ENCODE data around the gene AOAH. TPM values are rescaled to one million over a fixed set of nuclear protein-coding genes. Genes with fewer than 3 reads are reported as not detected.

Gene AOAH
- total and polyA plus RNA-seq, 9 of the 15 experiments (the other 6 are each of a cell fraction or from before 2014, with no cell fraction given): not detected

GRCh38 chr7:36486336-36486735, 238.0 kb downstream of the AOAH start:
- in situ Hi-C loops (cut with MboI): no loop called here
- 2% methylated on average over 4 of the region's 4 CpGs for WGBS (ENCODE audit: insufficient coverage, low coverage, missing lambda C conversion rate)
- H3K9me3 ChIP-seq (replicated peaks; ENCODE audit: control insufficient read depth, insufficient read depth, low read depth, low read length): no peaks in the 10 kb centered on the region

More at GRCh38 chr7:36486336-36486735, 238.0 kb downstream of the AOAH start:
- Histone ChIP-seq H3K79me2 (ENCODE audit: control insufficient read depth, insufficient read depth, low read length) (no peaks in the 10 kb centered on the region), H3K27ac (ENCODE audit: extremely low read depth, low read depth, low read length) (no peak overlapping the region), H3K4me3 (no peak overlapping the region), H3K9me1 (ENCODE audit: control insufficient read depth, insufficient read depth, low read length) (no peaks in the 10 kb centered on the region), H2AFZ (ENCODE audit: low read depth, low read length) (no peak overlapping the region), H3K27me3 (ENCODE audit: control insufficient read depth in 2 of 2, insufficient read depth in 2 of 2, low read length in 2 of 2) (peaks cover 4 to 21% of the 10 kb centered on the region in 2 experiments; a peak in 3 of 5 replicates), H4K20me1 (replicated peaks; ENCODE audit: control insufficient read depth, insufficient read depth, low read length) (no peaks in the 10 kb centered on the region), H3K4me2 (ENCODE audit: insufficient read depth, low read length) (no peak overlapping the region), H3K36me3 (ENCODE audit: control insufficient read depth, insufficient read depth, low read length) (no peaks in the 10 kb centered on the region), H3K4me1 (replicated peaks in 1 of 2; ENCODE audit: control insufficient read depth in 2 of 2, insufficient read depth in 2 of 2, low read length in 2 of 2) (no peaks in the 10 kb centered on the region), H3K9ac (ENCODE audit: insufficient read depth in 1 of 2, low read depth in 2 of 2, low read length in 2 of 2) (no peak overlapping the region)
- FAIRE-seq: no peak
- DNase-seq (ENCODE audit: extremely low read depth in 1 of 4, low spot score in 3 of 4): no peak
- TF ChIP-seq ZBTB34 (CRISPR knock-in tag; IDR thresholded peaks at IDR 0.05) (no peak), SAFB (IDR thresholded peaks at IDR 0.05; ENCODE audit: borderline replicate concordance, low read depth, low read length) (no peak), RBBP5 (IDR thresholded peaks at IDR 0.05; ENCODE audit: borderline replicate concordance, insufficient read depth, low read length, poor library complexity, severe bottlenecking) (no peak), FOXK1 (CRISPR knock-in tag; IDR thresholded peaks at IDR 0.05; ENCODE audit: borderline replicate concordance) (no peak), EGR1 (conservative IDR thresholded peaks at IDR 0.05) (no peak), PTTG1 (tag; IDR thresholded peaks at IDR 0.05; ENCODE audit: low read depth) (no peak), SPI1 (IDR thresholded peaks at IDR 0.05; ENCODE audit: borderline replicate concordance, low read depth, low read length) (no peak), CXXC5 (CRISPR knock-in tag; IDR thresholded peaks at IDR 0.05) (no peak), SNRNP70 (optimal IDR thresholded peaks at IDR 0.05; ENCODE audit: low read depth, low read length) (no peak), ZNF655 (CRISPR knock-in tag; IDR thresholded peaks at IDR 0.05) (no peak), RBM17 (IDR thresholded peaks at IDR 0.05; ENCODE audit: borderline replicate concordance, low read depth, low read length) (no peak), DIDO1 (tag; IDR thresholded peaks at IDR 0.05; ENCODE audit: low read depth) (no peak)
- TF ChIP-seq, protein P1, sequence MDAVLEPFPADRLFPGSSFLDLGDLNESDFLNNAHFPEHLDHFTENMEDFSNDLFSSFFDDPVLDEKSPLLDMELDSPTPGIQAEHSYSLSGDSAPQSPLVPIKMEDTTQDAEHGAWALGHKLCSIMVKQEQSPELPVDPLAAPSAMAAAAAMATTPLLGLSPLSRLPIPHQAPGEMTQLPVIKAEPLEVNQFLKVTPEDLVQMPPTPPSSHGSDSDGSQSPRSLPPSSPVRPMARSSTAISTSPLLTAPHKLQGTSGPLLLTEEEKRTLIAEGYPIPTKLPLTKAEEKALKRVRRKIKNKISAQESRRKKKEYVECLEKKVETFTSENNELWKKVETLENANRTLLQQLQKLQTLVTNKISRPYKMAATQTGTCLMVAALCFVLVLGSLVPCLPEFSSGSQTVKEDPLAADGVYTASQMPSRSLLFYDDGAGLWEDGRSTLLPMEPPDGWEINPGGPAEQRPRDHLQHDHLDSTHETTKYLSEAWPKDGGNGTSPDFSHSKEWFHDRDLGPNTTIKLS (IDR thresholded peaks at IDR 0.05; ENCODE audit: borderline replicate concordance, low read depth): no peak
- TF ChIP-seq, protein P2, sequence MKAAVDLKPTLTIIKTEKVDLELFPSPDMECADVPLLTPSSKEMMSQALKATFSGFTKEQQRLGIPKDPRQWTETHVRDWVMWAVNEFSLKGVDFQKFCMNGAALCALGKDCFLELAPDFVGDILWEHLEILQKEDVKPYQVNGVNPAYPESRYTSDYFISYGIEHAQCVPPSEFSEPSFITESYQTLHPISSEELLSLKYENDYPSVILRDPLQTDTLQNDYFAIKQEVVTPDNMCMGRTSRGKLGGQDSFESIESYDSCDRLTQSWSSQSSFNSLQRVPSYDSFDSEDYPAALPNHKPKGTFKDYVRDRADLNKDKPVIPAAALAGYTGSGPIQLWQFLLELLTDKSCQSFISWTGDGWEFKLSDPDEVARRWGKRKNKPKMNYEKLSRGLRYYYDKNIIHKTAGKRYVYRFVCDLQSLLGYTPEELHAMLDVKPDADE (conservative IDR thresholded peaks at IDR 0.05; ENCODE audit: control insufficient read depth, low read depth, low read length): no peak
- TF ChIP-seq, protein P3, sequence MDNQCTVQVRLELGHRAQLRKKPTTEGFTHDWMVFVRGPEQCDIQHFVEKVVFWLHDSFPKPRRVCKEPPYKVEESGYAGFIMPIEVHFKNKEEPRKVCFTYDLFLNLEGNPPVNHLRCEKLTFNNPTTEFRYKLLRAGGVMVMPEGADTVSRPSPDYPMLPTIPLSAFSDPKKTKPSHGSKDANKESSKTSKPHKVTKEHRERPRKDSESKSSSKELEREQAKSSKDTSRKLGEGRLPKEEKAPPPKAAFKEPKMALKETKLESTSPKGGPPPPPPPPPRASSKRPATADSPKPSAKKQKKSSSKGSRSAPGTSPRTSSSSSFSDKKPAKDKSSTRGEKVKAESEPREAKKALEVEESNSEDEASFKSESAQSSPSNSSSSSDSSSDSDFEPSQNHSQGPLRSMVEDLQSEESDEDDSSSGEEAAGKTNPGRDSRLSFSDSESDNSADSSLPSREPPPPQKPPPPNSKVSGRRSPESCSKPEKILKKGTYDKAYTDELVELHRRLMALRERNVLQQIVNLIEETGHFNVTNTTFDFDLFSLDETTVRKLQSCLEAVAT (IDR thresholded peaks at IDR 0.05): no peak
- intact Hi-C loops (cut with micrococcal nuclease): loop anchor here (2.0 to 5.0 kb wide), 5 partner anchors 184 to 711 kb away; no protein-coding TSS in a partner anchor
- ChIA-PET POLR2A (interaction anchor here (1.5 kb wide), 1 partner anchor 12 kb away, joined by 3 read pairs; no protein-coding TSS in a partner anchor), CTCF (ENCODE audit: low intra/inter-chr PET ratio) (no interaction called here)
- no peak for ATAC-seq
- no TSS peak for BruUV-seq (replicated peaks)
